Measurements from ENCODE around the gene ZFYVE21.
"Not testable (repeated sequence)": the region's sequence is repeated elsewhere in the genome, so short reads cannot be mapped to it uniquely, and the experiment has no call there.

Gene ZFYVE21

DNA sequence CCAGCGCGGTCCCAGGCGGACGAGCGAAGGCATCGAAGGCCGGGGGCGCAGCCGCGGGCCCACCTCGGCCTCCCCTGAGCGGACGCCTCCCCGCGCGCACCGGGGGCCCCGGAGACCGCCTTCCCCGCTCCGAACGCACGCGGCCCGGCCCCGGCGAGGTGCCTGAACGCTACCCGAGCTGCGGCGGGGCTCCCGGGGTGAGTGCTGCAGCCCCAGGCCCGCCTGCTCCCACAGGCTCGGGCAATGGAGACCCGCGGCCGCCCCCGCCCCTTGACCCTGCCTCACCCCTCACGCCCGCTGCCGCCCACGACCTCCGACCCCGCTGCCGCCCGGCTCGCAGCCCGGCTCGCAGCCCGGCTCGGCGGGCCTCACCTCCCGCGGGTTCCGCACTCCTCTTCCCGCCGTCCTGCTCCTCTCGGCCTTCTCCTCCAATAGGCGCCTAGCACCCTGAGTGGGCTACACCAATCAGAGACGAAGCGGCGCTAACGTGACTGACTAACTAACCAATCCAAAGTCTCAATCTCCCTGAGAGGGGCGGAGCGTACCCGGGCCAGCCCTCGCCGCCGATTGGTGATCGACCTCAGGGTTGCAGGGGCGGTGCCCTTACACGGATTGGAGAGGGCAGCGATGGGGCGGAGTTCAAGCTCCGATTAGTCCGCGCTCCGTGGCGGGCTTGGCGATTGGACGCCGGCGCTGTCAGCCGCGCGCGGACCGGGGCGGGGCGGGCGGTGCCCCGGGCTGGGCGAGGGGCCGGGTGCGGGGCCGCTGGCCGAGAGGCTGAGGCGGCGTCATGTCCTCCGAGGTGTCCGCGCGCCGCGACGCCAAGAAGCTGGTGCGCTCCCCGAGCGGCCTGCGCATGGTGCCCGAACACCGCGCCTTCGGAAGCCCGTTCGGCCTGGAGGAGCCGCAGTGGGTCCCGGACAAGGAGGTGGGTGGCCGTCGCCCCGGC lies at the start of gene ZFYVE21, which contains the start of gene XRCC3:
Gene ZFYVE21 (plus strand): TSS at position 759 of the 949 bp plus-strand sequence. CDS start 32 bp downstream, at position 791.
Gene XRCC3 (minus strand): TSS at position 400 of the 949 bp plus-strand sequence. CDS start 4,364 bp downstream, outside the sequence.
- DNase-seq = peak; percentile 99

- DNase-seq = no peak
Measured at GRCh38 chr14:103667671-103668070, 47.9 kb upstream of the ZFYVE21 start.

GRCh38 chr14:103668117-103668516 lies 47.5 kb upstream of the ZFYVE21 start:
- no peak for DNase-seq

- no peak for DNase-seq
Measured at GRCh38 chr14:103669370-103669769, 46.2 kb upstream of the ZFYVE21 start.

DNA sequence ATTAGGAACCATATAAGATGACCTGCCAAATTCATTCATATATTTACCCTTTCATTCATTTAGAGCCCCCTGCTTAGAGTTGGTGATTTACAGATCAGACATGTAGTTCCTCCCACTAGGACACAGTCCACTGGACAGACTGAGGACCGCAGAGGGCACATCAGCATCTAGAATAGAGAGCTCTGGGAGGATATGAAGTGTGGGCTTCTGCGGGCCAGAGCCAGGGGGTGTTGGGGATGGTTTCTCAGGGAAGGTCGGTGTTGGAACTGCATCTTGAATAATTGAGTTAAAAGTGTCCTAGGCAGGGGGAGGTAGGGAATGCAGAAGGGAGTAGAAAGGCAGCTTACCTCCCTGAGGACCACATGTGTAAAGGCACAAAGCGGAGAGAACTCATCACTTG lies 43.7 kb upstream of the ZFYVE21 start:
- no peak for DNase-seq

GRCh38 chr14:103675957-103676356 lies 39.7 kb upstream of the ZFYVE21 start:
- DNase-seq = no peak

GRCh38 chr14:103676881-103677675 lies 38.5 kb upstream of the ZFYVE21 start:
- no peak for DNase-seq

- peak; percentile 65 for DNase-seq
Measured at GRCh38 chr14:103679351-103679750, 36.3 kb upstream of the ZFYVE21 start.

DNA sequence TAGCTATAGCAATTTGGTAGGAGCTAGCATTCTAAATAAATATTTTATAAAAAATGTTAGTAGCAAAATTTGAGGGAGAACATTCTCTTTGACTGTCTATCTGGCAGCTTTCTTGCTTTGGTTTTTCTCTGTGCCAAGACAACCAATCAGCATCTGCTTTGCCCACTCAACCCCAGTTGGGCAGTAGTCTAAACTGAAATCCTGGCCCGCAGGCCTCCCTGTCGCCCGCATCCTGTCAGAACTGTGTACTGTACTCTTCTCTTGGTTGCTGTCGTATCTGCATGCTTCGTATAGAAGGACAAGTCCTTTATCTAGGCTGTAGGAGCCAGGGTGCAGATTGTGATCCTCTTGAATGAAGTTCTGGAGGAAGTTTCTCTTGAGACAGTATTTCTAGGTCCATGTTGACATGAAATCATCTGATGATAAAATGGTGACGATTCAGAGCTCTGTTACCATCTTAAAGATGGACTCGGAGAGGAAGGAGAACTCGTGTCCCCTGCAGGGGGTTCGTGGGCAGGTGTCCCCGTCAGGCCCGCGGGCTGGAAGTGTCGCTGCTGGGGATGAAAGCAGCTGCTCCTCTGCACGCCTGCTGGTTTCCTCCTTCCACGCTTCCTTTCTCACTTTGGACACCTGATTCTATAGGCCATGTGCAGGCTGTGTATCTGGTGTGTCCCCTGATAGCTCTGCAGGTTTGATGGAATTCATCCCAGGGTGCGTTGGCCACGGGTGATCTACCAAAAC lies 34.9 kb upstream of the ZFYVE21 start:
- DNase-seq = no peak

DNA sequence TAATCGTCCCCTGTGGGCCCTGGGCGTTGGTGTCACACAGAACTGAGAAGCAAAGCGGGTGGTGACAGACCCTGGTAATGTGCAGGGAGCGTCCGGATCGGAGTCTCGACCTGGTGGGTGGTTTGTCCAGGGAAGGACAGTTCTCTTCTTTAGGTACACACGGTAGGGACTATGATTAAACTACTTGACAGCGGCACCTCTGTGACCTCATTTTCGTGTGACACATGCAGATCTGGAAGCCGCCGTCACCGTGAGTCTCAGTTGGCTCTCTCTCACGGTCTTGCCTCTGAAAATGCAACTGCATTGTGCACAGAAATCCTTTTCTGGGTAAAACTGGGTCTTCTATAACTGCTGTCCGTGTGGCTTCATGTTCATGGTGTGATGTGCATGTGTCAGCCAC lies 32.5 kb upstream of the ZFYVE21 start:
- DNase-seq = no peak

DNA sequence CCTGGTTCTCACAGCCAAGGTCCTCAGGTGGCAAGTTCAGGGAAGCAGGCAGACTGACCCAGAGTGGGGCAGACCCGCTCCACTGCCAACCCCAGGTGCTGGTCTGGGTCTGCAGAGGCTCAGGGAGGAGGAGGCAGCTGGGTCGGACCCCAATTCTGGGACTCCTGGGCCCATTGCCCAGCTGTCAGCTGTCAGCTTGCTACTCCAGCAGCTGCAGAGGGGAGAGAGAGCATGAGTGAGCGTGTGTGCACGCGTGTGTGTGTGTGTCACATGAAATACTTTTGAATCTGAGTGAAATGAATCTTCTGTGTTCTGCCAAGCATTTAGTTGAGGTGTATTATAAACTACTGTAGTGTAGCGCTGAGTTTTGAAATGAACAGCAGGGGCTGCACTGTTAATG lies 31.1 kb upstream of the ZFYVE21 start:
- no peak for DNase-seq

GRCh38 chr14:103684871-103685270 lies 30.7 kb upstream of the ZFYVE21 start:
- no peak for DNase-seq

DNA sequence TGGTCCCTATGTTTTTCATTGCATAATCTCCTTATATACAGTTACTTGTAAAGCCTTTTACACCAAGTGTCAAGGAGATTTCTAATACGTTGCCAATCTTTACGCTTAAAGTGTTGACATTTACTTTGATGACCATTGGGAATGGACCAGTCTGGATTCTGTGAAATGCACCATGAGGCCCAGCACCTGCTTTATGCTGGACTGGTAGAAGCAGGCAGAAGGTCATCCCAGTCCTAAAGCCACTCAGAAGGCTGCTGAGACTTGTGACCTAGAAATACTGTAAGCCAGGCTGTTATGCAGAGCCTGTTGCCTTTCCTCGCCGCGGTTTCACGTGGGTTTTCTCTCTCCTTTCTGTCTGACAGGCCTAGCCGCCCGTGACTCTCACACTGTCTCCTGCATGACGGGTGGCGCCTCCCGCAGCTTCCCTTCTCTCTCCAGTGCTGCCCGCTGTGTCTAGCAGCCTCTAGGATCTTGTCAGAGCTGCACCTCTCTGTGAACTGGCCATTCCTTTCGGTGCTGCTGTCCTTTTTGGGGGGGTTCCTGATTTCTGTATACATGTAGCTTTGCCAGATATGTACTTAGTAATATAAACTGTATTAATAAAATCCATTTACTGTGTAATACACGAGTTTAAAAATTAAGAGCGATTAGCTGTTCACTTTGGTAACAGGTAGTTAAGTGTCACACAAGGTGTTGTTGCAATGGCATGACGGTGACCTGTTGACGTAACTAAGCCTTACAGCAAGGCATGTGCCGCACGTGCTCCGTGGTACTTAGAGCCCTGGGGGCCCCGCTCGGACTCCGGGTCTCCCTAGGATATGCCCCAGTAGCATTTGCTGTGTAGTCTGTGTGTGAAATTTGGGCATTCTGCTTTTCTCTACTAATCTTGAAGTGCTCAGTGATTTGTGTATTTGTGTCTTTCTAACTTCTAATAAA lies 30.1 kb upstream of the ZFYVE21 start:
- DNase-seq = no peak

GRCh38 chr14:103686831-103687485 lies 28.7 kb upstream of the ZFYVE21 start:
- no peak for DNase-seq

- DNase-seq = no peak
Measured at GRCh38 chr14:103687712-103688111, 27.9 kb upstream of the ZFYVE21 start.

GRCh38 chr14:103688441-103688840 lies 27.2 kb upstream of the ZFYVE21 start:
- DNase-seq = no peak

GRCh38 chr14:103688906-103689902 lies 26.4 kb upstream of the ZFYVE21 start:
- no peak for DNase-seq

DNA sequence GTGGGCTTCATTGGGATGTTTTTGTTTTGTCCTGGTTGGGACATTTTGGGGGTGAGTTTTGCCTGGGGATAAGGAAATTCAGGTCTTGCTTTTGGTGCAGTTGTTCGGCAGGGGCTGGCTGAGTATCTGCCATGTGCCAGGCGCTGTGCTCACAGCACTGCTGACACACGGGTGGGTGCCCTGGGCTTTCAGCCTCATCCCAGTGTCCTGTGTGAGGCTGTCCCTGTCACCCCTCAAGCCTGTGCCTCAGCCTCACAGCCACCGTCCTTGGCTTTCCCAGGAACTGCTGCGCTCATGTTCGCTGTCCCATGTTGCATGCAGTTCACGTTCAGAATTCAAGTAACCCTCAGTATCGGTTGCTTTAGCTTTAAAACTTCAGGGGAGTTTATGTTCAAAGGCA lies 25.3 kb upstream of the ZFYVE21 start:
- no peak for DNase-seq

- DNase-seq = not testable (repeated sequence)
Measured at GRCh38 chr14:103691655-103692054, 24.0 kb upstream of the ZFYVE21 start.

DNA sequence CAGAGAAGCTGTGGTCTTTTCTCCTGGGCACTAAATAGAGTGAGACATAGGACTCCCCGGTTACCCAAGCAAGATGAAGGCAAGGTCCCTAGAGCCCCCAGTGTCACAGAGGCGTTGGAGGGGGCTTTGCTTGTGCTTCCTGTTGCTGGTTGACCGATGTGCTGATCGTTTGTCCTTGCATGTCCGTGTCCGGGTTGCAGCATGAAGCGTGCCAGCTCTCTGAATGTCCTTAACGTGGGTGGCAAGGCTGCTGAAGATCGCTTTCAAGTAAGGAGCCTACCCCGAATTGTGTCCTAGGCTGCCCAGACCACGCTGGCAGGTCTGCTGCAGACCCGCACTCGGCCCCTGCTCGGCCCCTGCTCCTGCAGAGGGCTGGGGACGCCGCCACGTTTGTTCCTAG lies 23.5 kb upstream of the ZFYVE21 start:
- no peak for DNase-seq

Data from 8988T (cell line).